Body of pancreas (tissue), 4 donors: ENCODE results near the gene SUSD4. TPM values are rescaled to one million over a fixed set of nuclear protein-coding genes. Genes with fewer than 3 reads are reported as not detected.

Experiments
- ATAC-seq: fragments of 150-250 bp; one replicate; pipeline ENCODE4 v1.9.1; 2016
- DNase-seq, 4 donors: peaks; one replicate each; pipeline ENCODE4 v3.0.0-alpha.2; 2019
- H3K27ac ChIP-seq, 4 donors: fragments of 200-600 bp; sonication (generic); 1 replicate in 3 of 4; 2 replicates in 1 of 4; pipeline versions ENCODE4 v1.5.1 to v1.6.1; 2016 to 2019; ENCODE audit warnings: mild to moderate bottlenecking in 1 of 4, mixed read lengths in 1 of 4, moderate library complexity in 1 of 4
- H3K27me3 ChIP-seq, 2 donors: fragments of 200-600 bp; sonication (generic); one replicate each; pipeline ENCODE4 v1.6.0; 2016; ENCODE audit warnings: mild to moderate bottlenecking in 1 of 2
- H3K36me3 ChIP-seq, 2 donors: fragments of 200-600 bp; sonication (generic); replicated peaks in 1 of 2; 2 replicates each; pipeline ENCODE4 v1.5.1; 2016; ENCODE audit warnings: low read depth in 2 of 2; ENCODE audit not compliant: insufficient read depth in 1 of 2
- H3K4me1 ChIP-seq: fragments of 200-600 bp; sonication (generic); one replicate; pipeline ENCODE4 v1.6.0; 2016
- H3K4me3 ChIP-seq, 2 donors: fragments of 200-600 bp; sonication (generic); 1 replicate in 1 of 2; 2 replicates in 1 of 2; pipeline ENCODE4 v1.5.1; 2016 to 2019
- H3K9me3 ChIP-seq, 3 donors: fragments of 200-600 bp; sonication (generic); 1 replicate in 2 of 3; 2 replicates in 1 of 3; pipeline ENCODE4 v1.5.1; 2016
- POLR2A ChIP-seq, 3 donors: fragments of 450-650 bp; IDR thresholded peaks; one replicate each; pipeline ENCODE4 v1.6.1; 2016; ENCODE audit warnings: antibody characterized with exemption in 3 of 3, mild to moderate bottlenecking in 2 of 3
- WGBS, 2 donors: methylation state at CpG; one replicate each; pipeline ENCODE4 v1.1.5; 2017; 5-methylcytosine and 5-hydroxymethylcytosine counted together
- intact Hi-C: fragments of 100-400 bp; cut with DNase I; formaldehyde crosslinking; loops from one replicate; pipeline ENCODE4 v1.15.1; 2023
- total RNA-seq, 2 donors: library from RNA; depleted of rRNA; stranded (reverse); fragments of >200 nt; gene quantifications; one replicate each; pipeline ENCODE4 v1.1.0, GENCODE V29; 2016
- TF ChIP-seq, protein P1 (sequence below), 7 experiments: fragments of 450-650 bp in 4 of 7; fragments of 200-600 bp in 3 of 7; sonication (generic) in 3 of 7; IDR thresholded peaks; one replicate each; pipeline ENCODE4 v1.5.1; 2016 to 2019; ENCODE audit warnings: antibody characterized with exemption in 7 of 7

SUSD4 gene
- total RNA-seq: 10 to 100 TPM in 1 of 2 donors, 1 to 10 TPM in 1; 3.6 to 18.1 TPM

- WGBS, 2 donors: 0% methylated on average over 11 to 89 of the region's 111 CpGs
- TF ChIP-seq POLR2A (IDR thresholded peaks at IDR 0.05): peak in 2 of 3 donors; percentile 17 to 41
- TF ChIP-seq, protein P1, sequence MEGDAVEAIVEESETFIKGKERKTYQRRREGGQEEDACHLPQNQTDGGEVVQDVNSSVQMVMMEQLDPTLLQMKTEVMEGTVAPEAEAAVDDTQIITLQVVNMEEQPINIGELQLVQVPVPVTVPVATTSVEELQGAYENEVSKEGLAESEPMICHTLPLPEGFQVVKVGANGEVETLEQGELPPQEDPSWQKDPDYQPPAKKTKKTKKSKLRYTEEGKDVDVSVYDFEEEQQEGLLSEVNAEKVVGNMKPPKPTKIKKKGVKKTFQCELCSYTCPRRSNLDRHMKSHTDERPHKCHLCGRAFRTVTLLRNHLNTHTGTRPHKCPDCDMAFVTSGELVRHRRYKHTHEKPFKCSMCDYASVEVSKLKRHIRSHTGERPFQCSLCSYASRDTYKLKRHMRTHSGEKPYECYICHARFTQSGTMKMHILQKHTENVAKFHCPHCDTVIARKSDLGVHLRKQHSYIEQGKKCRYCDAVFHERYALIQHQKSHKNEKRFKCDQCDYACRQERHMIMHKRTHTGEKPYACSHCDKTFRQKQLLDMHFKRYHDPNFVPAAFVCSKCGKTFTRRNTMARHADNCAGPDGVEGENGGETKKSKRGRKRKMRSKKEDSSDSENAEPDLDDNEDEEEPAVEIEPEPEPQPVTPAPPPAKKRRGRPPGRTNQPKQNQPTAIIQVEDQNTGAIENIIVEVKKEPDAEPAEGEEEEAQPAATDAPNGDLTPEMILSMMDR (IDR thresholded peaks at IDR 0.05): peak in 2 of 7 experiments; percentile 10 to 35
- Histone ChIP-seq H3K36me3 (no peaks in the 10 kb centered on the region), H3K4me3 (peak within 1 kb of the TSS; percentile 45 to 56), H3K27ac (peak within 1 kb of the TSS in 1 of 4 donors; percentile 38), H3K27me3 (no peaks in the 10 kb centered on the region), H3K4me1 (peaks cover 21% of the 10 kb centered on the region), H3K9me3 (no peaks in the 10 kb centered on the region)
- intact Hi-C loops: no loop called here
- ATAC-seq (peak; percentile 91), DNase-seq (peak; percentile 62 to 85 (median 72))
Measured at GRCh38 chr1:223363856-223364684, at the start of gene SUSD4. TSS of gene SUSD4 (minus strand) at chr1:223364176. CDS start at chr1:223363425, 751 bp downstream.

- intact Hi-C loops: no loop called here
- WGBS, 2 donors: 89 to 93% methylated on average over 2 of the region's 2 CpGs
- Histone ChIP-seq H3K27ac (no peak overlapping the region), H3K9me3 (no peaks in the 10 kb centered on the region), H3K4me3 (no peak overlapping the region), H3K4me1 (peaks cover 14% of the 10 kb centered on the region), H3K36me3 (no peaks in the 10 kb centered on the region), H3K27me3 (no peaks in the 10 kb centered on the region)
- DNase-seq (no peak), ATAC-seq (no peak)
- TF ChIP-seq, protein P1 (IDR thresholded peaks at IDR 0.05): no peak
- TF ChIP-seq POLR2A (IDR thresholded peaks at IDR 0.05): no peak
Measured at GRCh38 chr1:223413216-223413615, 49.2 kb upstream of the SUSD4 start.

- H3K27ac ChIP-seq: no peak overlapping the region
- no peak for ATAC-seq
Measured at GRCh38 chr1:223411710-223412109, 47.7 kb upstream of the SUSD4 start.

DNA sequence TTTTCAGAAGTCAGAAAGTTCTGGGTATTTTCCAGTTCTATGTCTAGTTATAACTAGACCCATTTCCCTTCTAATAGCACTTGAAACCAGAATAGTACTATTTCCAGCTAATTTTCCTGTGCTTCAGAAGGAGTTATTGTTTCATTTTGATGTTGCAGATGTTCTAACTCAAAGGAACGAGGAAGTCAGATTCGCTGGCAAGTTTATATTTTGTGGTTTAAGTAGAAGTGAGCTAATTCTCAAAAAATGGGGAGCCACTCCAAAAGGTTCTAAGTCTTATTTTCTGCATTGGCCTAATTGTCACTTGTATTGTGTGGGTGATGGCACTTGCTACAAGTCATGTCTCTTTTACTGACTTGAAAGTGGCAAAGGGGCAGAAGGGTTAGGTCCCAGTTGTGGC, 47.3 kb upstream of the SUSD4 start:
- Histone ChIP-seq H3K27me3 (no peaks in the 10 kb centered on the region), H3K27ac (no peak overlapping the region), H3K9me3 (no peaks in the 10 kb centered on the region), H3K36me3 (no peaks in the 10 kb centered on the region), H3K4me3 (no peak overlapping the region), H3K4me1 (peaks cover 5% of the 10 kb centered on the region)
- DNase-seq: no peak
- 76 to 92% methylated on average over 2 of the region's 2 CpGs for WGBS, 2 donors
- TF ChIP-seq, protein P1 (IDR thresholded peaks at IDR 0.05): no peak
- no peak for TF ChIP-seq POLR2A (IDR thresholded peaks at IDR 0.05)
- no peak for ATAC-seq
- intact Hi-C loops: no loop called here

More at GRCh38 chr1:223411710-223412109, 47.7 kb upstream of the SUSD4 start:
- no peak for DNase-seq
- H3K36me3 ChIP-seq: no peaks in the 10 kb centered on the region
- no peaks in the 10 kb centered on the region for H3K9me3 ChIP-seq
- TF ChIP-seq, protein P1 (IDR thresholded peaks at IDR 0.05): no peak
- no peak for TF ChIP-seq POLR2A (IDR thresholded peaks at IDR 0.05)
- H3K27me3 ChIP-seq: no peaks in the 10 kb centered on the region
- H3K4me3 ChIP-seq: no peak overlapping the region
- intact Hi-C loops: no loop called here
- H3K4me1 ChIP-seq: peaks cover 5% of the 10 kb centered on the region

DNA sequence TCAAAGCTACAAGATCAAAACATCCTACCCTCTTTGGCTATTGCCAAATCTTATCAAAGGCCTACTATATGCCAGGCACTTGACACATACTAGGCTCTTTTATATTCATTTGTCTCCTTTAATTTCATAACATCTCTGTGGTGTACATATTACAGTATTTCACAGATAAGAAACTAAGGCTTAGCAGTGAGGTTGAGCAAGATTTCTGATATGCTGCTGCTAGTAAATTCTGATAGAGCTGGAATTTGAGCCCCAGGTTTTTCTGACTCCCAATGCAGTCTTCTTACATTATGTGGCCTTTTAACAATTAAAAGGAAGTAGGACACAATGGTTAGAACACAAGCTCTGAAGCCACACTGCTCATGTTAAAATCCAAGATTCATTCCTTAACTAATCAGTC, 46.1 kb upstream of the SUSD4 start:
- TF ChIP-seq, protein P1 (IDR thresholded peaks at IDR 0.05): no peak
- TF ChIP-seq POLR2A (IDR thresholded peaks at IDR 0.05): no peak
- ATAC-seq: no peak
- Histone ChIP-seq H3K36me3 (no peaks in the 10 kb centered on the region), H3K27ac (no peak overlapping the region), H3K4me1 (peaks cover 5% of the 10 kb centered on the region), H3K27me3 (no peaks in the 10 kb centered on the region), H3K4me3 (no peak overlapping the region), H3K9me3 (no peaks in the 10 kb centered on the region)
- intact Hi-C loops: no loop called here
- DNase-seq: no peak
